ENCODE results near the gene SLC1A7. TPM values are rescaled to one million over a fixed set of nuclear protein-coding genes. Genes with fewer than 3 reads are reported as not detected.

The SLC1A7 gene
- total and polyA plus RNA-seq, 2 of the 13 experiments (the other 11 are each of a cell fraction or from before 2014, with no cell fraction given): 0.04 to 2.0 TPM

GRCh38 chr1:53093778-53094532 lies 48.5 kb downstream of the SLC1A7 start (continued):
- TF ChIP-seq GLI4 (CRISPR knock-in tag; IDR thresholded peaks at IDR 0.05; ENCODE audit: borderline replicate concordance) (no peak), ZNF598 (CRISPR knock-in tag; IDR thresholded peaks at IDR 0.05; ENCODE audit: borderline replicate concordance) (0 out of 2 replicates have a peak, but pooled peaks have one; percentile 12), ZBTB46 (CRISPR knock-in tag; IDR thresholded peaks at IDR 0.05; ENCODE audit: borderline replicate concordance) (no peak), ZBTB2 (CRISPR knock-in tag; IDR thresholded peaks at IDR 0.05; ENCODE audit: low read depth) (no peak), HMGA1 (CRISPR knock-in tag; conservative IDR thresholded peaks at IDR 0.05) (no peak), PHF5A (CRISPR knock-in tag; IDR thresholded peaks at IDR 0.05; ENCODE audit: low read depth, unreplicated experiment) (no peak), SKI (IDR thresholded peaks at IDR 0.05; ENCODE audit: partially characterized antibody) (no peak), NFIB (CRISPR knock-in tag; IDR thresholded peaks at IDR 0.05; ENCODE audit: borderline replicate concordance) (no peak), PAF1 (CRISPR knock-in tag; IDR thresholded peaks at IDR 0.05) (no peak), ZSCAN9 (CRISPR knock-in tag; IDR thresholded peaks at IDR 0.05; ENCODE audit: borderline replicate concordance) (no peak), ZNF441 (CRISPR knock-in tag; IDR thresholded peaks at IDR 0.05; ENCODE audit: borderline replicate concordance) (peak; percentile 43; the same call in 1 of the 2 replicates), ZNF850 (CRISPR knock-in tag; conservative IDR thresholded peaks at IDR 0.05) (0 out of 2 replicates have a peak, but pooled peaks have one; percentile 38), ZBTB42 (CRISPR knock-in tag; IDR thresholded peaks at IDR 0.05) (no peak)

All from HepG2 (cell line).